PC-3 (cell line): ENCODE results near the gene MAD1L1.

Source experiments
- CTCF ChIP-seq: fragments of 300-600 bp; sonication (generic); conservative IDR thresholded peaks from 2 replicates; pipeline ENCODE4 v1.5.1; 2017; ENCODE audit warnings: antibody characterized with exemption, low read depth, mild to moderate bottlenecking, low read length
- EZH2 ChIP-seq: fragments of 300-600 bp; sonication (generic); IDR thresholded peaks from one replicate; pipeline ENCODE4 v1.6.1; 2017; ENCODE audit warnings: antibody characterized with exemption, mild to moderate bottlenecking, low read length; ENCODE audit not compliant: unreplicated experiment
- EZH2phosphoT487 ChIP-seq: fragments of 300-600 bp; sonication (generic); IDR thresholded peaks from 2 replicates; pipeline ENCODE4 v1.6.1; 2018; ENCODE audit warnings: mild to moderate bottlenecking, antibody characterized with exemption, low read length, borderline replicate concordance

GRCh38 chr7:1883834-1884582 lies 348.7 kb downstream of the MAD1L1 start:
- TF ChIP-seq CTCF = no peak
- TF ChIP-seq EZH2phosphoT487 = no peak
- no peak for TF ChIP-seq EZH2
